HFF-Myc (cell line): ENCODE measurements around the gene ZNF483.

Experiments
- DNase-seq: peaks from one replicate; pipeline ENCODE4 v3.0.0-alpha.2; 2011; ENCODE audit warnings: low read depth; ENCODE audit errors: extremely low read depth
- H3K4me3 ChIP-seq: replicated peaks from 2 replicates; pipeline ENCODE4 v1.5.1; 2011; ENCODE audit warnings: low read depth, mild to moderate bottlenecking, control low read depth, low read length
- TF ChIP-seq, protein P1 (sequence below): IDR thresholded peaks from 2 replicates; pipeline ENCODE4 v1.5.1; 2012; ENCODE audit warnings: mild to moderate bottlenecking, low read depth, low read length, control low read depth; ENCODE audit errors: missing control alignments

ZNF483 gene

GRCh38 chr9:111599092-111599954, 74.3 kb downstream of the ZNF483 start, which contains the start of gene PTGR1:
TSS of gene PTGR1 (minus strand) at chr9:111599647. CDS start at chr9:111597422, 2,225 bp downstream.
- peak within 1 kb of the TSS; percentile 71 for H3K4me3 ChIP-seq
- TF ChIP-seq, protein P1, sequence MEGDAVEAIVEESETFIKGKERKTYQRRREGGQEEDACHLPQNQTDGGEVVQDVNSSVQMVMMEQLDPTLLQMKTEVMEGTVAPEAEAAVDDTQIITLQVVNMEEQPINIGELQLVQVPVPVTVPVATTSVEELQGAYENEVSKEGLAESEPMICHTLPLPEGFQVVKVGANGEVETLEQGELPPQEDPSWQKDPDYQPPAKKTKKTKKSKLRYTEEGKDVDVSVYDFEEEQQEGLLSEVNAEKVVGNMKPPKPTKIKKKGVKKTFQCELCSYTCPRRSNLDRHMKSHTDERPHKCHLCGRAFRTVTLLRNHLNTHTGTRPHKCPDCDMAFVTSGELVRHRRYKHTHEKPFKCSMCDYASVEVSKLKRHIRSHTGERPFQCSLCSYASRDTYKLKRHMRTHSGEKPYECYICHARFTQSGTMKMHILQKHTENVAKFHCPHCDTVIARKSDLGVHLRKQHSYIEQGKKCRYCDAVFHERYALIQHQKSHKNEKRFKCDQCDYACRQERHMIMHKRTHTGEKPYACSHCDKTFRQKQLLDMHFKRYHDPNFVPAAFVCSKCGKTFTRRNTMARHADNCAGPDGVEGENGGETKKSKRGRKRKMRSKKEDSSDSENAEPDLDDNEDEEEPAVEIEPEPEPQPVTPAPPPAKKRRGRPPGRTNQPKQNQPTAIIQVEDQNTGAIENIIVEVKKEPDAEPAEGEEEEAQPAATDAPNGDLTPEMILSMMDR: no peak
- DNase-seq: peak; percentile 47

DNA sequence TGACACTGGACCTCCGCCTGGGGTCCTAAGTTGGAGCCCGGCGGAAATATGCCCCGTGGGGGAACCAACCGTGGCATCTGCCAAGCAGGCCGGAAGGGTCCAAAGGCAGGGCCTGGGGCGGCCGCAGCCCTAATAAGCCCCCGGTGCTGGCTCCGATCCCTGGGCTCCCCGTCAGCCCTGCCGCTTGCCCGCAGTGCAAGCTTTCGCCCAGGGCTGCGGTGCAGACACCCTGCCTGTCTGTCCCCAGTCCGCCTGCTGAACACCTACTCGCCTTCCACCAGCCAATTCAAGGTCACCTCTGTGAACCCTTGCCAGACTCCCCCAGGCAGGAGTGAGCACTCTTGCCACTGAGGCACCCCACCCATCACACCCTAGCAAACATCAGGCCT, 75.0 kb downstream of the ZNF483 start:
- DNase-seq: no peak
- H3K4me3 ChIP-seq: peak overlapping the region; percentile 71
- TF ChIP-seq, protein P1: no peak

GRCh38 chr9:111601237-111602018, 76.4 kb downstream of the ZNF483 start:
- DNase-seq: no peak
- TF ChIP-seq, protein P1: no peak
- H3K4me3 ChIP-seq: no peak overlapping the region

DNA sequence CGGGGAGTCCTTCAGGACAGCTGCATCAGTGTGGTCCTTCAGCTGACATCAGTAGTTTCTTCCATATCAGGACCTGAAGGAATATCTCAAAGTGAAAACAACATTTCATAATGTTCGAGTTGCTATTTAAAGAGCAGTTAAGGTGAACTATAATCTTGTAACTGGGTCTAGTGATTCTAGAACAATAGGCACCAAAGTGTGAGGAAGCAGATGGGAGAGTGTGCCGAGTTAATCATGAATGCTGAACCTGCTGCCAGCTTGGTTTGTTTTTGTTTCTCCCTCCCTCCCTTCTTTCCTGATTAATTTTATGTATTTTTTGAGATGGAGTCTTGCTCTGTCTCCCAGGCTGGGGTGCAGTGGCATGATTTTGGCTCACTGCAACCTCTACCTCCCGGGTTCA, 78.1 kb downstream of the ZNF483 start:
- TF ChIP-seq, protein P1: no peak
- no peak for DNase-seq
- no peak overlapping the region for H3K4me3 ChIP-seq

GRCh38 chr9:111604054-111604615, 79.2 kb downstream of the ZNF483 start:
- no peak overlapping the region for H3K4me3 ChIP-seq
- TF ChIP-seq, protein P1: no peak
- DNase-seq: no peak

GRCh38 chr9:111605041-111605559, 80.1 kb downstream of the ZNF483 start:
- DNase-seq: no peak
- TF ChIP-seq, protein P1: no peak
- no peak overlapping the region for H3K4me3 ChIP-seq
